GM13977 (cell line): Measurements from ENCODE around the gene GATAD2B.

Experiments
- DNase-seq: peaks from one replicate; pipeline ENCODE4 v3.0.0; 2012; ENCODE audit warnings: low spot score
- in situ Hi-C: fragments of 300-500 bp; cut with MboI; formaldehyde crosslinking; loops from one replicate; pipeline ENCODE4 v1.12.0; 2022; ENCODE audit warnings: low sequenced_read_pairs, low pct_unique_long_range_greater_than_20kb, mixed read lengths, inconsistent platforms; ENCODE audit not compliant: unreplicated experiment
- TF ChIP-seq, protein P1 (sequence below): IDR thresholded peaks from 2 replicates; pipeline ENCODE4 v1.5.1; 2012; ENCODE audit warnings: mild to moderate bottlenecking, control low read depth; ENCODE audit not compliant: insufficient read depth; ENCODE audit errors: extremely low read depth, missing control alignments

Gene GATAD2B

DNA sequence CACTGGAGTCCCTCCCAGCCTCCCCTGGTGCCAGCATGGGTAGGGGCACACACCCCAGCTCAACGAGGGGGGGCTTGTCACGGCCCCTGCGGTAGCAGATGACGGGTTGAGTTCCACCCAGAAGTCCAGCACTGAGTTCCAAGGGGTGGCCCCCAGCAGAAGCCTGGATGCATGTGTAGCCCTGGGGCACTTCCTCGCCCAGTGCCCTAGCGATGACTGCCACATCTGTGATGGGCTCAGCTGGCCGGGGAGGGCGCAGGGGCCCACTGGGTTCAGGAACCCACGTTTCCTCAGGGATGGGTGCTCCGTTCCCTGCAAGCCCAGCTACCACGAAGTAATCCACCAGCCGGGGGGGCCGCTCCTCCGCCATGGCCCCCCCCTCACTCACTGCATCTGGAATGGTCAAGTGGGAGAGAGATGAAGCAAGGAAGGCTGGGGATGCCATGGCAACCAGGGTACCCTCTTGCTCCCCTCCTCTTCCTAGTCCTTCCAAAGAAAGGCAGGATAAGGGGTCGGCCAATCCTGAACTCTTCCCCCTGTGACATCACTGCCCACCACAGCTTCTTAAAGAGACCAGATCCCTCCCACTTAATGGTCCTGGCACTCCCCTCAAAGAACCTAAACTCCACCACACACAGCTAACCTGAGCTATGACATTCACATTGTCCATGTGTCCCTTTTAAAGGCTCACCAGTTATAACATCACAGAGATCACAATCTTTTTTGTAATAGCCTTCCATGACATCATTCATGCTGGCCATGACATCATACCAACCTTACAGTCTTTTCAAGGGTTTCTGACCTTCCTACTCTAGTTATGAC lies 21.4 kb upstream of the GATAD2B start:
- in situ Hi-C loops, result no loop called here

DNA sequence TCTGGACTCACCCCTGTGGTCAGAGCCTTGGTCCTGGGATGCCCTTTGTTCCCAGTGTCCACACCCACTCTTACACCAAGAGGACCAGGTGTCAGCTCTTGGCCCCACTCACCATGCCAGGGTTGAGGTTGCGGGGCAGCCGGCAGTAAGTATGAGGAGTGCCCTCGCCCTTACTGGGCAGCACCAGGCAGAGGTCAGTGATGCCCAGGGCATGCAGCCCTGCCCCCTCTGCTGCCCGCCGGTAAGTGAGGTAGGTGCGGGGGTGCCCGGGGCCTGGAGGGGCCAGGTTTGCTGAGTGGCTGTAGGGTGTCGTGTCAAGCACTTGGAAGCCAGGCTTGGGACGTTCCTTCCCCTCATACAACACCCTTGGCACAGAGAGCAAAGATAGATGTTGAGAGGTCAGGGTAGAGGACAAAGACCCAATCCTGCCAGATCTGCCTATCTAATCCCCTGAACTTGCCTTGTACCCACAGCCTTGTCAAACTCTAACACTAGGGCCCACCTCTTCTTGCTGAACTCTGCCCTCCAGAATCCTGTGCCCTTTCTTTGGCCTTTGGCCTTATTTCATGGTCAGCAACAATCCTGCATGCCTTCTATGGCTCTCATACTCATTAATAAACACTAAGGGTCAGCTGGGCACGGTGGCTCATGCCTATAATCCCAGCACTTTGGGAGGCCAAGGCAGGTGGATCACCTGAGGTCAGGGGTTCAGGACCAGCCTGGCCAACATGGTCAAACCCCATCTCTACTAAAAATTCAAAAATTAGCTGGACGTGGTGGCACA lies 20.2 kb upstream of the GATAD2B start:
- in situ Hi-C loops, result no loop called here
- DNase-seq, result no peak
- TF ChIP-seq, protein P1, sequence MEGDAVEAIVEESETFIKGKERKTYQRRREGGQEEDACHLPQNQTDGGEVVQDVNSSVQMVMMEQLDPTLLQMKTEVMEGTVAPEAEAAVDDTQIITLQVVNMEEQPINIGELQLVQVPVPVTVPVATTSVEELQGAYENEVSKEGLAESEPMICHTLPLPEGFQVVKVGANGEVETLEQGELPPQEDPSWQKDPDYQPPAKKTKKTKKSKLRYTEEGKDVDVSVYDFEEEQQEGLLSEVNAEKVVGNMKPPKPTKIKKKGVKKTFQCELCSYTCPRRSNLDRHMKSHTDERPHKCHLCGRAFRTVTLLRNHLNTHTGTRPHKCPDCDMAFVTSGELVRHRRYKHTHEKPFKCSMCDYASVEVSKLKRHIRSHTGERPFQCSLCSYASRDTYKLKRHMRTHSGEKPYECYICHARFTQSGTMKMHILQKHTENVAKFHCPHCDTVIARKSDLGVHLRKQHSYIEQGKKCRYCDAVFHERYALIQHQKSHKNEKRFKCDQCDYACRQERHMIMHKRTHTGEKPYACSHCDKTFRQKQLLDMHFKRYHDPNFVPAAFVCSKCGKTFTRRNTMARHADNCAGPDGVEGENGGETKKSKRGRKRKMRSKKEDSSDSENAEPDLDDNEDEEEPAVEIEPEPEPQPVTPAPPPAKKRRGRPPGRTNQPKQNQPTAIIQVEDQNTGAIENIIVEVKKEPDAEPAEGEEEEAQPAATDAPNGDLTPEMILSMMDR, result no peak

More for the DNA sequence above, 21.4 kb upstream of the GATAD2B start:
- TF ChIP-seq, protein P1, result no peak
- DNase-seq, result no peak

DNA sequence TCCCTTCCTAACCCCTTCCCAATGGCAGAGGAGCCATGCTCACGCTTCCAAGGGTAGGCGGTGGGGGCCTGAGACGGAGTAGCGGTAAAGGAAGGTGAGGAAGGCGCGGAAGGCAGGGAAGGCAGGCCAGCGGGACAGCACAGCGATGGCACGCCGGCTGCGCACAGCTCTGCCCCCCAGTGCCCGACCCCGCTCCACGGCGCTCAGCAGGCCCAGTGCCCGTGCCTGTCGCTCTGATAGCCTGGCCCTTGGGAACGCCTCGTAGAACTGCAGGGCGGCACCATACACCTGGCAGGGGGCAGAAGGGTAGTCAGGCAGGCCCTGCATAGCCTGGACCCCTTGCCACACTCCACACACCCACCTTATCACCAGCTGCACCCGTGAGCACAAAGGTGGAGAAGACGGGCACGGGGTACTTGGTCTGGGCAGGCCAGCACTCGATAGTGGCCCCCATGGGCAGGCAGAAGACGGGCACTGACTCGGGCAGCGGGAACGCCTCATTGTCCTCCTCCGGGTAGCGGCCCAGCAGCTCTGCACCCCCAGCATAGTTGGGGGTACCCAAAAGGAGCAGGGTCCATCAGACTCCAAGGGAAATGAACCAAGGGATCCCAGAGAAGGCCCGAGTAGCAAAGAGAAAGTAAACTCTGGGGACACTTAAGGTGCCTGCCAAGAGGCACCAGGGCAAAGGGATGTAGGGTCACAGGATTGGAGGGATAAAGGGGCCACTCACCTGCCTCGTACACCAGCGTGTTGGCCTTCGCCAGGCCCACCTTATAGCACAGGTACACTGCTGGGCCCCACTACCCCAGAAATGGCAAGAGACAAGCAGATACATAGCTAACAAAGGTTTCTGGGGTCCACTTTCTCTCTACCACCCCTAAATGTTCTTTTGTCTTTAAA lies 19.3 kb upstream of the GATAD2B start:
- in situ Hi-C loops, result no loop called here
- TF ChIP-seq, protein P1, result no peak
- no peak for DNase-seq

DNA sequence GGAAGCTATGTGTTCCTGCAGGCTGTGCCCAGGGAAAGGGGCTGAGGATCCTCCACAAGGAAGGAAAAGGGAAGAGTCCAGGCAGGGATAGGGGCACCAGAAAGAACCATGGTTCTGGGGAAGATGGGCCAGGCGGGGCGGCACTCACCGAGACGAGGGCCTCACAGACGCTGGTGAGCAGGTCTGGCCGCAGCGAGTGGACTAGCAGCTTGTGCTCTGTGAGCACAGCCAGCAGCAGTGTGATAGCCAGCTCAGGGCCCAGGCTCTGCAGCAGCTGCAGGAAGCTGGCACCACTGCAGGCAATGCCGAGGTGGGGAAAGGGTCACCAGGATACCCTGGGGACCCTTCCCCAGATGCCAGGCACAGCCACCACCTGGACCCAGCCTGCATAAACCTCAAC lies 18.0 kb upstream of the GATAD2B start:
- TF ChIP-seq, protein P1, result no peak
- in situ Hi-C loops, result no loop called here
- no peak for DNase-seq

DNA sequence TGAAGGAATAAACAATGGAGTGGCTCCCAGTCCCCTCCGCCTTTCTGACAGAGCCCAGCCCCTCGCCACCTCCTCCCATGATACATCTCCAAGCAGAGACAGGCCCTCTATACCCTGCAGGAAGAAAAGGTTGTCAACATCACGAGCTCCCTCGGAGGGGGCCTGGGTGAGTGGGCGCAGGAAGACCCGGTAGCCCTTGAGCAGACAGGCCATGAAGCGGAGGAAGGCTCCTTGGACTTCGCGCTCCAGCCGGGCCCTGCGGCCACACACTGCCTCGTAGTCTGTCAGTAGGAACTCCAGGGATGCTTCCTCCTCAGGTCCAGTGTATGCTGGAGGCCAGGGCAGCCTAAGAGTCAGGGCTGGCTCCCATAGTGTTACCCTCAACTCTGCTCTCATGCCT lies 16.7 kb upstream of the GATAD2B start:
- TF ChIP-seq, protein P1, result no peak
- in situ Hi-C loops, result no loop called here
- no peak for DNase-seq

DNA sequence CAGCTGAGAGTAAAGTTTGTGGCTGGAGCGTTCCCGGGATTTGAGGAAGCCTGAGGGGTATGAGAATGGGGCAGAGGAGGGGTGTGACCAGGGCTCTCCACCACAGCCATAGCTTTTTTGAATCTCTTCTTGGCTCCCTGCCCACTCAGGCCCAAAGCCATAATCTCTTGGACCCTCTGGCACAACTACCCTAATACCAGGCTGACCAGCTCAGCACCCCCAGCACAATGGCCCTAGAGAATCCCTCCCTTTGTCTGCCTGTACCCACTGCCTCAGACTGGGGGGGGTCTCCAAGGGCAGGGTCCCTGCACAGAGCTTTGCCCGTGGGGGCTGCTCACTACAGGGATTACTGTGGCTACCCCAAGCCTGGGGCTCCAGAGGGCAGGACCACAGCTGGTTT lies 16.2 kb upstream of the GATAD2B start:
- TF ChIP-seq, protein P1, result no peak
- in situ Hi-C loops, result no loop called here
- DNase-seq, result no peak
